D721Med (cell line): Measurements from ENCODE around the gene SAMD4B.

Source experiments
- DNase-seq: peaks from one replicate; pipeline ENCODE4 v3.0.0; 2011; ENCODE audit warnings: low spot score; ENCODE audit not compliant: insufficient read length
- FAIRE-seq: peaks from 2 replicates; lab custom pipeline; 2011; peaks lifted over from hg19 to GRCh38; lab: Jason Lieb, UNC
- CTCF ChIP-seq: IDR thresholded peaks from 2 replicates; pipeline ENCODE4 v1.5.1; 2012; ENCODE audit warnings: mild to moderate bottlenecking, control low read depth; ENCODE audit not compliant: insufficient read depth; ENCODE audit errors: missing control alignments

SAMD4B gene

GRCh38 chr19:39410017-39410830 is 68.0 kb downstream of the SAMD4B start:
- TF ChIP-seq CTCF, result no peak
- FAIRE-seq, result no peak
- no peak for DNase-seq

GRCh38 chr19:39410831-39411080 is 68.5 kb downstream of the SAMD4B start:
- no peak for FAIRE-seq
- no peak for DNase-seq
- no peak for TF ChIP-seq CTCF

DNA sequence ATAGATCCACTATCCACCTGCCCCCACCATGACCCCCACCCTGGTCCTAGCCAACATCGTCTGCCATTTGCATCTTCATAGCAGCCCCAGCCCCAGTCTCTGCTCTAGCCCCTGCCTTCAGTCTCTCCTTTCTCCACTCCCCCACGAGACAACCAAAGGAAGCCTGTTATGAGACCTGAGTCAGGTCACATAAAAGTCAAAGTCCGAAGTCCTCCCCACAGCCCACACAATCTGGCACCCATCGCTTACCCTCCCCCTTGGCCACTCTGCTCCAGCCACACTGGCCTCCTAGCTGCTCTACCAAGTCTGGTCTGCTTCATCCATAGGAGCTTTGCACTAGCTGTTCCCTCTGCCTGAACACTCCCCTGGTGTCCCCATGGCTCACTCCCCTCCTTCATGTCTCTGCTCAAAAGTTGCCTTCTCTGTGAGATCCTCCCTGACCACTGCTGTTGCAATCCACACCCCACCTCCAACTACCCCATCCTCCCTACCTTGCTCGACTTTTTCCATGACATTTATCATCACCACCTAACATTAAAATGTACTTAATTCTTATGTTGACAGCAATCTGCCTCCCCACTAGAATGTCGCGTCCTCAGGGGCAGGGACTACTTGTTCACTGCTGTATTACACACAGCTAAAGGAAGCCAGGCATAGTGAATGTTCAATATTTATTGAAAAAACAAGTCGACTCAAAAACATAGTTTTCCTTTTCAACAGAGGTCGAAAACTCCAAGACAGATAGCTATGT is 69.0 kb downstream of the SAMD4B start:
- no peak for DNase-seq
- FAIRE-seq, result no peak
- TF ChIP-seq CTCF, result no peak

DNA sequence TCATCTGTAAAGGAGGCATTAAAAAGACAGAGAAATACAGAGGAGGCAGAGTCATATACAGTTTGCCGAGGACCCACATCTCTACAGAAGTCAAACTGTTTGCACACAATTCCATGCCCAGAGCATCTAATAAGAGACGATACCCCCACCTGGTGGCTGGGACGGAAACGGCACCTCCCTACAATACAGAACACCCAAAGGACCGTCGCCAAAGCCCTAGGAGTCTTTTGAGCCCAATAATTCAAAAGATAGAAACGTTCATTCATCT is 69.5 kb downstream of the SAMD4B start:
- FAIRE-seq, result no peak
- no peak for DNase-seq
- TF ChIP-seq CTCF, result peak; percentile 89

- peak; percentile 92 for DNase-seq
- FAIRE-seq, result peak; percentile 77
Measured at GRCh38 chr19:39412100-39412866, 70.1 kb downstream of the SAMD4B start, which contains the start of gene PLEKHG2. PLEKHG2 (plus strand) TSS chr19:39412669; CDS start chr19:39414087, 1,418 bp downstream.

DNA sequence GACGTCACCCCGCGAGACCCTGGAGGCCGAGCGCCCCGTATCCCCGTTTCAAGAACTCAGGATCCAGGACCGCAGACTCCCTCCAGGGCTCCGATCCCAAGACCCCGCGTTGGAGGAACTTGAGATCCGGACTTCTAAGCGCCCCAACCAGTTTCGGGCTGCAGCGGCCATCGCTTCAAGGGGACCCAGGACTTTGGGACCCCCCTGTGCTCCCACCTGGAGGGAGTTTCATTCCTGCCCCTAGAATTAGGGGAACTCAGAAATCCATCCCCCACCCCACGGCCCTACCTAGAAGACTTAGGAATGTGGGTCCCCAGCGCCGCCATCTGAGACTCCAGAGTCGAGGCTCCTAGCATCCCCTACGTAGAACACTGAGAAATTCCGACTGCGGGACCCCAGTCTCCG is 70.6 kb downstream of the SAMD4B start:
- DNase-seq, result no peak
- FAIRE-seq, result no peak
- TF ChIP-seq CTCF, result no peak

More at GRCh38 chr19:39412100-39412866, 70.1 kb downstream of the SAMD4B start, which contains the start of gene PLEKHG2:
- peak; percentile 54 for TF ChIP-seq CTCF
